Caki2 (cell line): ENCODE results near the gene PCOLCE2. TPM values are rescaled to one million over a fixed set of nuclear protein-coding genes. Genes with fewer than 3 reads are reported as not detected.

Source experiments
- DNase-seq: peaks from one replicate; pipeline ENCODE4 v3.0.0-alpha.2; 2015; ENCODE audit warnings: low read depth
- in situ Hi-C: cut with HindIII; loops from 2 replicates; pipeline ENCODE4 v1.10.0; 2016; ENCODE audit warnings: low sequenced_read_pairs, low pct_unique_long_range_greater_than_20kb, mixed read lengths
- total RNA-seq: library from RNA; depleted of rRNA; stranded (reverse); fragments of >200 nt; shearing (Covaris generic); gene quantifications from 2 replicates; pipeline ENCODE4 v1.2.3, GENCODE V29; 2014; ENCODE audit warnings: low replicate concordance; rRNA removed

Gene PCOLCE2
- 70.4 and 88.2 TPM in 2 replicates for total RNA-seq

DNA sequence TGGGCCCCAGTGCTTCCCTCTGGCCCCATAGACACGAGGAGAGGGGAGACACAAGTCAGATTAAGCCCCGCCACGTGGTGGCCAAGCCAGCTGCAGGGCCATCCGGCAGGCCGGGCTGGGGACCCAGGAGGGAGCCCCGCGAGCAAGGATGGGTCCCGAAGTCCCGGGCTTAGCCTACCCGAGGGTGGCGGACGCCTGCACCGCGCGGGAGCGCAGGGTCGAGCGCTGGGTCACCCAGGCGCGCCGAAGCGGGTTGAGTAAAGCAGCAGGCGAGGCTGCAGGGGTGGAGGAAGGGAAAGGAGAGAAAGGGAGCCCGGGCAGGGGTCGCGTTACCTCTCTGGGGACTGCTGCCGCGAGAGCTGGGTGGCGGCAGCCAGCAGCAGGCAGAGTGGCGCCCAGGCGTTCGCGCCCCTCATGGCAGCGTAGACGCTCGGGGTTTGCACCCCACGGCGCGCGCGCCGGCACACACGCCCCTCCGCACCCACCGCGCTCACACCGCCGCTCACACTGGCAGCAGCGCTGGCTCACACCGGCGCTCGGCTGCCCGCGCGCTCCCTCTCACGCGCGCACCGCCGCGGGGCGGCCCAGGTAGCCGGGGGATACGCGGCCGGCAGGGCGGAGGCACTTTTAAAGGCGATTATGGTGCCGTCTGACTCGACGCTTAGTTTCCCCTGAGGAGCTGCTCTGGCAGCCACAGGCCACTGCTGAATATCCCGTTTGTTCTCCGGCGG is at the start of gene PCOLCE2:
Gene PCOLCE2, minus strand, starts transcription at position 603 of the 731 bp plus-strand sequence. Its CDS starts 187 bp downstream, at position 416.
- in situ Hi-C loops = no loop called here
- DNase-seq = no peak

GRCh38 chr3:142935963-142936362 is 47.1 kb upstream of the PCOLCE2 start:
- DNase-seq = no peak
- in situ Hi-C loops = no loop called here

DNA sequence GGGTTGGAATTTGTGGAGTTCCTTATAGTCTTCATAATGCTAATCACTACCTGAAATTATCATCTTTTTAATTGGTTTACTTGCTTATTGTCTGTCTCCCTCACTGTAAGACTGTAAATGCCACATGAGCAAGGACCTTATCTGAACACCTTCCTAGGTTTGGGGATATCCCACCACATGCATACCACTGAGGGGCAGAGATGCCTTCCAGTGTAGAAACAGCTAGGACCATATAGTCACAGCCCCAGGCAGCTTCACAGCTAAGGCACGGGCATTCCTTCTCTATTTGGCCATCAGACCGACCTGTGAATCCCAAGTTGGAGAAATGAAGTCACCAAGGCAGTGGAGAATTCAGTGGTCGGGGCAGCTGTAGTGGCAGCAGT is 46.0 kb upstream of the PCOLCE2 start:
- no peak for DNase-seq
- in situ Hi-C loops = no loop called here

DNA sequence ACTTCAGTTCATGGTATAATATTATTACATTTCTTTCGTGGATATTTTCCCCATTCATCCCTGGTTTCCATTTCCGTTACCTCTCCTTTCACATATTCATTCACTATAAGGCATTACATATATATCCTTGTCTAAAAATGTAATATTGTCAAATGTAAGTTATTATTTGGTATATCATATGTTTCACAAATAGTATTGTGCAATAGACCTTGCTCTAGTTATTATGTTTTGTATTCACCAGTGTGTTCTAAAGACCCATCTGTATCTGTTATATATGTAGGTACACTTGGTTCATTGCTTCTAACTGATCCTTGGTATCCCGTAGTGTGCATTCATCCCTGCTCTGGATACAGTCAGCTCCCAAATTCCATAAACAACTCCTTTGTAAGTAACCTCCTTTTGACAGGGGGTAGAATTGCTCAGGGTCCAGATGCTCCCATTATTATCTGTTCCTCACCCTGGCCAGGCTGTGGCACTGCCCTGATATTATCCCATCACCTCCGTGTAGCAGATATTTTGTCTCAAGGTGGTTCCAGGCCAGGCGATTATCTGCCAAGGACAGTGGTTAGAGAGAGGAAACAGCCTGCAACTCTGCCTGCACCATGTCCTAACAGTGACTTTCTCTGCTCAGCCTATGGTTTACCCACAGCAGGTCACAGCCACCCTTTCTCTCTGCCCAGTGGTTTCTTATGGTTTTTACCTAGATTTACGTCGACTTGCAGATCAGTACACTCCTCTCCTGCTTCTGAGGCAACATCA is 45.4 kb upstream of the PCOLCE2 start:
- in situ Hi-C loops = no loop called here
- no peak for DNase-seq

DNA sequence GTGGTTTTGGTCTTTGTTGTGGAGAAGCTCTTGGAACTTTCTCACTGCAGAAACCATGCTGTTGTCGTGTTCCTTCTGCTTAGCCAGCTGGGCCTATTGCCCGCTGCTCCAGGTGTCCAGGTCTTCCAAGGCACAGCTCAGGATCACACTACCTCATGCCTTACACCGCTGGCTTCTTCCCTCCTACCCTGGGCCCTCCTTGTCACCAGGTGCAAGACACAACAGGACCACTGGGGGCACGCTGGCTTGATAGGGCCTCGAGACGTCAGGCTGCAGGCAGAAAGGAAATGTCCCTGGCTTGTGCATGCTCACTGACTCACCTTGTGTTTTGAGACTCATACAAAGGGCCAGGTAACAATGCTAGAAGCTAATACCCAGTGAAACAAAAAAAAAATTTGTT is 42.3 kb upstream of the PCOLCE2 start:
- in situ Hi-C loops = no loop called here
- no peak for DNase-seq

GRCh38 chr3:142930463-142930862 is 41.6 kb upstream of the PCOLCE2 start:
- in situ Hi-C loops = no loop called here
- DNase-seq = no peak

- in situ Hi-C loops = no loop called here
- no peak for DNase-seq
Measured at GRCh38 chr3:142929890-142930289, 41.0 kb upstream of the PCOLCE2 start.

DNA sequence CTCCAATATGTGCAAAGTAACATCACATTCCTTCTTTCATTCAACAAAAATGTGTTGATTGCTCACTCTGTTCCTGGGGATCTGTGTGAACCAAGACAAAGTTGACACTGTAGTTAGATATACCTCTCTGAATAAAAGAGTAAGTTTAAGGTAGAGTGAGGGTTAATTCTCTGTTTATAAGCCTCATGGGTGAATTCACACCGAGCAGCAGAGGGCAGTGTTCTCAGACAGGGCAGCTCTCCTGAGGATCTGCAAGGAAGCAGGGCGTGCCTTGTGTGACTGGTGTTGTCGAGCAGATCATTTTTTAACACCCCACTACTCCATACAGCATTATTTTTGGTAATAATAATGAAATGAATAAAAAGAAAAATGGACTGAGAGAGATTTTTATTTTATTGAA is 40.2 kb upstream of the PCOLCE2 start:
- DNase-seq = no peak
- in situ Hi-C loops = no loop called here

DNA sequence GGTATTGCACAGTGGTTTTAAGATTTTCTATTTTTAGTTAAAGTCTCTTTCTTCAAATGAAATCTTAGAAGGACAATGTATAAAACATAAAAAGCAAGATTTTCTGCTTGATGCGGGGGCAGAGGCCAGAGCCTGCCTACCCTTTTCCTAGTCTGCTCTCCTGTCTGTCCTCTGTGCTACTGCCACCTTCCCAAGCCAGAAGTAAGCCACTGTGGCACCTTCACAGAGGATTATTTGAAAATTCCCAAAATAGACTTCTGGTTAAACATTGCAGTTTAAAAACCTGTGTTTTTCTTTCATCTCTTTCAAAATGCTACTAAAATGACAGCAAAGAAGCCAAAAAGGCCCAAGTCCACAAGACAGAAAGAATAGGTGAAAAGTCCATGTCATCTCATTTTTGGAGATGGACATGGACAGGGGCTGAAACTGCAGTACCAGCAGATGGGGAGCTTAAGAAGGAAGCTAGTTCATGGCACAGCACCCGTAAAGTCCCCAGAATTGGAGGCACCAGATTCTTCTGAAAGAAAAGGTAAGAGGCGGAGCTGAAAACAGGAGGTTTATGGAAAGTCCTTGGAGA is 37.6 kb upstream of the PCOLCE2 start:
- in situ Hi-C loops = no loop called here
- no peak for DNase-seq

DNA sequence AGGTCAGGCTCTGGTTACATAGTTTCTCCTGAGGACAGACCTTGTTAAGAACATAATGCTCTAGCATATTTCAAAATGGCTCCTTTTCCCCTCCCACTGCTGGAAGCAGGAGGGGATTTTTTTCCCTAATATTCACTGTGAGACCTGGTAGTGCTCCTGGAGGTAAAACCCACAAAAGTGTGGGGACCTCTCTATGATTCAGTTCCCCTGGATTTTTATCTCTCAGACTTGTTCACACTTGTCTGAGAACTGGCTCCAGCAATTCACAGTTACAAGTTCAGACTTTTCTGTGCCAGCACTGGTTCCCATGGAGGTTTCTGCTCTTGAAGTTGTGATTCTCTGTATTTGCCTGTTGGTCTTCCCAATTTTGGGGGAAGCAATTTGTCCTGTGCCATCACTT is 36.3 kb upstream of the PCOLCE2 start:
- in situ Hi-C loops = no loop called here
- DNase-seq = no peak

GRCh38 chr3:142923694-142924093 is 34.8 kb upstream of the PCOLCE2 start:
- in situ Hi-C loops = no loop called here
- DNase-seq = no peak

- DNase-seq = no peak
- in situ Hi-C loops = no loop called here
Measured at GRCh38 chr3:142916605-142917004, 27.7 kb upstream of the PCOLCE2 start.

DNA sequence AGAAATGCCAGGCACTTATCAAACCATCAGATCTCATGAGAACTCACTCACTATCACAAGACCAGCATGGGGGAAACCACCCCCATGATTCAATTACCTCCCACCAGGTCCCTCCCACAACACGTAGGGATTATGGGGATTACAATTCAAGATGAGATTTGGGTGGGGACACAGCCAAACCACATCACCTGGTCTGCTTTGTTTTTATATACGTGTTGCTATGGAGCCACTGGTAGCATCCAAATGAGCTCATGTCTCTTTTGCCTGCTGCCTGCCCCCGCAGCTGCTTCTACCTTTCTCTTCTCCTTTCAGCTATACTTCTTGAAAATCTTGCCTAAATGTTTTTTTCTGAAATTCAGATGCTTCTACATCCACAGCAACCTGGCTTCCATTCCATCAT is 26.8 kb upstream of the PCOLCE2 start:
- no peak for DNase-seq
- in situ Hi-C loops = no loop called here

- in situ Hi-C loops = no loop called here
- DNase-seq = no peak
Measured at GRCh38 chr3:142914286-142914811, 25.5 kb upstream of the PCOLCE2 start.

GRCh38 chr3:142913432-142913831 is 24.5 kb upstream of the PCOLCE2 start:
- DNase-seq = no peak
- in situ Hi-C loops = no loop called here

- no peak for DNase-seq
- in situ Hi-C loops = no loop called here
Measured at GRCh38 chr3:142912402-142913172, 23.7 kb upstream of the PCOLCE2 start.

- DNase-seq = no peak
Measured at GRCh38 chr3:142910280-142910679, 21.4 kb upstream of the PCOLCE2 start.

DNA sequence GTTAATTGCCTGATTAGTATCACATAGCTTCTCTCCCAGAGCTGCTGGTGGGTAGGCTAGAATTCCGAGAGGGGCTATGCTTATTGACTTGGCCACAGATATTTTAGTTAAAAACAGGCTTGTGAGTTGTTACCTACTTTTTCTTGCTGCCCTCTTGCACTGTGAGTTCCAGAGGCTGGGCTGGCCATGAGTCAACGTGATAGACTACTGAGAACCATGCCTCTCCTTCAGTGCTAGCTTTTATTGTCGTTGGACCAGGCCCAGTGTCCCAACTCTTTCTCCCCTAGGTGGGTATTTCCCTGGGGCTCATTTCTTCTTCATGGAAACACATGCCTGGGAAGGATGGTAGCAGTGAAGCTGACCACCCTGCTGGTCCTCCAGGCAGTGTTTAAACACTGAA is 20.4 kb upstream of the PCOLCE2 start:
- in situ Hi-C loops = no loop called here

More at GRCh38 chr3:142910280-142910679, 21.4 kb upstream of the PCOLCE2 start:
- in situ Hi-C loops = no loop called here

More for the DNA sequence above, 20.4 kb upstream of the PCOLCE2 start:
- DNase-seq = no peak
